Sigmoid colon (tissue), 7 donors: ENCODE measurements around the gene NDUFB8. TPM values are rescaled to one million over a fixed set of nuclear protein-coding genes. Genes with fewer than 3 reads are reported as not detected.
"Not testable (repeated sequence)": the region's sequence is repeated elsewhere in the genome, so short reads cannot be mapped to it uniquely, and the experiment has no call there.

ENCODE experiments used
- DNase-seq: peaks from one replicate; pipeline ENCODE4 v3.0.0-alpha.2; 2019
- H3K27ac ChIP-seq, 4 donors: fragments of 200-600 bp; sonication (generic); one replicate each; pipeline ENCODE4 v1.5.1; 2016 to 2019; ENCODE audit warnings: mild to moderate bottlenecking in 1 of 4
- H3K27me3 ChIP-seq, 3 donors: fragments of 200-600 bp; sonication (generic); one replicate each; pipeline ENCODE4 v1.5.1; 2019; ENCODE audit warnings: mild to moderate bottlenecking in 1 of 3
- H3K36me3 ChIP-seq, 4 donors: fragments of 200-600 bp; sonication (generic); one replicate each; pipeline ENCODE4 v1.5.1; 2016 to 2019
- H3K4me1 ChIP-seq, 4 donors: fragments of 200-600 bp; sonication (generic); one replicate each; pipeline ENCODE4 v1.5.1; 2017 to 2019
- H3K4me3 ChIP-seq, 4 donors: fragments of 200-600 bp; sonication (generic); one replicate each; pipeline ENCODE4 v1.5.1; 2017 to 2019; ENCODE audit warnings: mild to moderate bottlenecking in 2 of 4, moderate library complexity in 1 of 4
- H3K9me3 ChIP-seq, 4 donors: fragments of 200-600 bp in 3 of 4; sonication (generic) in 3 of 4; one replicate each; pipeline versions ENCODE4 v1.5.1 to v1.6.1; 2013 to 2019
- CTCF ChIP-seq, 4 experiments: fragments of 450-650 bp in 3 of 4; fragments of 200-600 bp in 1 of 4; IDR thresholded peaks; one replicate each; pipeline ENCODE4 v1.5.1; 2016 to 2019; ENCODE audit warnings: antibody characterized with exemption in 4 of 4, mild to moderate bottlenecking in 3 of 4, moderate library complexity in 2 of 4
- EP300 ChIP-seq, 4 donors: sonication (generic); formaldehyde crosslinking; IDR thresholded peaks; one replicate each; pipeline ENCODE4 v1.6.1; 2017; ENCODE audit warnings: antibody characterized with exemption in 4 of 4
- POLR2A ChIP-seq, 2 donors: fragments of 450-650 bp; IDR thresholded peaks; one replicate each; pipeline ENCODE4 v1.6.1; 2016; ENCODE audit warnings: antibody characterized with exemption in 2 of 2, mild to moderate bottlenecking in 2 of 2, moderate library complexity in 2 of 2
- POLR2AphosphoS5 ChIP-seq, 4 donors: sonication (generic); formaldehyde crosslinking; IDR thresholded peaks; one replicate each; pipeline ENCODE4 v1.6.1; 2017; ENCODE audit warnings: antibody characterized with exemption in 4 of 4
- WGBS, 2 donors: extraction: QIAGEN DNeasy Blood & Tissue Kit; methylation state at CpG; one replicate each; pipeline ENCODE4 v1.1.7; 2013; 5-methylcytosine and 5-hydroxymethylcytosine counted together
- intact Hi-C: fragments of 100-400 bp; cut with DNase I; formaldehyde crosslinking; loops from one replicate; pipeline ENCODE4 v1.15.1; 2023
- polyA plus RNA-seq, 3 donors: library from polyadenylated mRNA; stranded (reverse); fragments of 200-250 nt; gene quantifications; one replicate each; pipeline ENCODE4 v1.2.3, GENCODE V29; 2013
- total RNA-seq, 4 donors: library from RNA; depleted of rRNA; stranded (reverse); fragments of >200 nt; gene quantifications; one replicate each; pipeline ENCODE4 v1.1.0, GENCODE V29; 2016
- donor health status: healthy with polysubstance abuse.
- donor health status: Bipolar disorder and iron deficiency.
- donor health status: healthy.

Gene NDUFB8
- total RNA-seq (100 to 1,000 TPM; 232 to 449 (median 299) TPM), polyA plus RNA-seq (100 to 1,000 TPM; 359 to 419 (median 391) TPM)

- Histone ChIP-seq H3K27me3 (no peaks in the 10 kb centered on the region), H3K9me3 (no peaks in the 10 kb centered on the region), H3K27ac (peak within 1 kb of the TSS; percentile 81 to 91 (median 86)), H3K4me1 (peaks cover 0 to 26% (median 19%) of the 10 kb centered on the region in 4 donors), H3K36me3 (peaks cover 18 to 26% (median 19%) of the 10 kb centered on the region in 4 donors), H3K4me3 (peak within 1 kb of the TSS; percentile 57 to 97 (median 95))
- TF ChIP-seq POLR2A (IDR thresholded peaks at IDR 0.05), result peak in 1 of 2 donors; percentile 62
- peak; percentile 79 to 87 (median 84) for TF ChIP-seq POLR2AphosphoS5 (IDR thresholded peaks at IDR 0.05)
- TF ChIP-seq EP300 (IDR thresholded peaks at IDR 0.05), result no peak
- peak; percentile 95 for DNase-seq
- intact Hi-C loops, result no loop called here
- 0 to 1% methylated on average over 43 of the region's 43 CpGs for WGBS, 2 donors
Observed at GRCh38 chr10:100529475-100530298, at the start of gene NDUFB8. TSS of gene NDUFB8 (minus strand) at chr10:100529871. CDS start at chr10:100529851, 20 bp downstream.

GRCh38 chr10:100576282-100576635 is 46.6 kb upstream of the NDUFB8 start:
- Histone ChIP-seq H3K9me3 (no peaks in the 10 kb centered on the region), H3K4me1 (no peaks in the 10 kb centered on the region), H3K4me3 (no peak overlapping the region), H3K36me3 (no peaks in the 10 kb centered on the region), H3K27ac (no peak overlapping the region), H3K27me3 (peaks cover 0 to 21% (median 0%) of the 10 kb centered on the region in 3 donors)
- intact Hi-C loops, result no loop called here
- WGBS, 2 donors, result 65 to 76% methylated on average over 5 of the region's 5 CpGs
- TF ChIP-seq CTCF (IDR thresholded peaks at IDR 0.05), result no peak
- no peak for TF ChIP-seq POLR2AphosphoS5 (IDR thresholded peaks at IDR 0.05)
- no peak for TF ChIP-seq EP300 (IDR thresholded peaks at IDR 0.05)
- TF ChIP-seq POLR2A (IDR thresholded peaks at IDR 0.05), result no peak
- no peak for DNase-seq

- no peaks in the 10 kb centered on the region for H3K36me3 ChIP-seq
- WGBS, 2 donors, result 82 to 84% methylated on average over 8 of the region's 8 CpGs
- peaks cover 0 to 27% (median 0%) of the 10 kb centered on the region in 3 donors for H3K27me3 ChIP-seq
- intact Hi-C loops, result no loop called here
- no peaks in the 10 kb centered on the region for H3K9me3 ChIP-seq
- no peak for DNase-seq
- no peak overlapping the region for H3K27ac ChIP-seq
- no peak overlapping the region for H3K4me3 ChIP-seq
- H3K4me1 ChIP-seq, result no peaks in the 10 kb centered on the region
- TF ChIP-seq EP300 (IDR thresholded peaks at IDR 0.05), result no peak
- no peak for TF ChIP-seq CTCF (IDR thresholded peaks at IDR 0.05)
- TF ChIP-seq POLR2AphosphoS5 (IDR thresholded peaks at IDR 0.05), result no peak
- TF ChIP-seq POLR2A (IDR thresholded peaks at IDR 0.05), result no peak
Observed at GRCh38 chr10:100575585-100576281, 46.1 kb upstream of the NDUFB8 start.

- intact Hi-C loops, H3K9me3 ChIP-seq, H3K27ac ChIP-seq, DNase-seq, H3K4me1 ChIP-seq, H3K36me3 ChIP-seq, H3K4me3 ChIP-seq: not testable (repeated sequence)
- H3K27me3 ChIP-seq, result peaks cover 0 to 33% (median 2%) of the 10 kb centered on the region in 3 donors
- WGBS, 2 donors, result 82 to 83% methylated on average over 7 of the region's 7 CpGs
Observed at GRCh38 chr10:100575146-100575545, 45.5 kb upstream of the NDUFB8 start.

- Histone ChIP-seq H3K9me3 (no peaks in the 10 kb centered on the region), H3K4me3 (no peak overlapping the region)
Observed at GRCh38 chr10:100571084-100571856, 41.6 kb upstream of the NDUFB8 start.

More at GRCh38 chr10:100571084-100571856, 41.6 kb upstream of the NDUFB8 start:
- TF ChIP-seq POLR2A (IDR thresholded peaks at IDR 0.05), result no peak
- no peak for TF ChIP-seq POLR2AphosphoS5 (IDR thresholded peaks at IDR 0.05)
- TF ChIP-seq EP300 (IDR thresholded peaks at IDR 0.05), result no peak
- TF ChIP-seq CTCF (IDR thresholded peaks at IDR 0.05), result no peak
- intact Hi-C loops, result no loop called here
- Histone ChIP-seq H3K27me3 (peaks cover 4 to 71% (median 29%) of the 10 kb centered on the region in 3 donors), H3K36me3 (no peaks in the 10 kb centered on the region), H3K4me1 (no peaks in the 10 kb centered on the region), H3K27ac (no peak overlapping the region)
- no peak for DNase-seq
- 80 to 89% methylated on average over 24 of the region's 24 CpGs for WGBS, 2 donors
